HEK293T (cell line): ENCODE data around the gene FCRL6.
A peak's percentile ranks its signal among the peaks of the same experiment; 100 is the strongest.

Source experiments
- CTCF ChIA-PET: fragments of 350-600 bp; formaldehyde crosslinking; extraction: SDS; loops from one replicate; lab custom pipeline; 2021; ENCODE audit warnings: antibody characterized with exemption, inconsistent platforms; lab: Yijun Ruan, JAX
- POLR2A ChIA-PET: fragments of 350-600 bp; formaldehyde crosslinking; extraction: SDS; loops from one replicate; lab custom pipeline; 2020; ENCODE audit warnings: antibody characterized with exemption, inconsistent platforms; lab: Yijun Ruan, JAX
- DNase-seq: peaks from one replicate; pipeline ENCODE4 v3.0.0; 2012; ENCODE audit warnings: mixed read lengths; ENCODE audit errors: extremely low spot score
- ARNT ChIP-seq: fragments of 450-650 bp; IDR thresholded peaks from 2 replicates; pipeline ENCODE4 v1.6.1; 2017; ENCODE audit warnings: mild to moderate bottlenecking
- BHLHE40 ChIP-seq: fragments of 450-650 bp; IDR thresholded peaks from 2 replicates; pipeline ENCODE4 v1.6.1; 2016; ENCODE audit warnings: mild to moderate bottlenecking, moderate library complexity, borderline replicate concordance
- CTBP1 ChIP-seq: fragments of 450-650 bp; IDR thresholded peaks from 2 replicates; pipeline ENCODE4 v1.6.1; 2016; ENCODE audit warnings: borderline replicate concordance
- ELF4 ChIP-seq: fragments of 450-650 bp; IDR thresholded peaks from 2 replicates; pipeline ENCODE4 v1.6.1; 2017; ENCODE audit warnings: antibody characterized with exemption
- FOXA1 ChIP-seq: fragments of 450-650 bp; IDR thresholded peaks from 2 replicates; pipeline ENCODE4 v1.6.1; 2016; ENCODE audit warnings: mild to moderate bottlenecking
- FOXK2 ChIP-seq: fragments of 450-650 bp; IDR thresholded peaks from 2 replicates; pipeline ENCODE4 v1.6.1; 2016; ENCODE audit warnings: mild to moderate bottlenecking
- FOXM1 ChIP-seq: fragments of 450-650 bp; IDR thresholded peaks from 2 replicates; pipeline ENCODE4 v1.6.1; 2017; ENCODE audit warnings: mild to moderate bottlenecking, borderline replicate concordance
- HDGF ChIP-seq: fragments of 450-650 bp; IDR thresholded peaks from 2 replicates; pipeline ENCODE4 v1.6.1; 2017; ENCODE audit warnings: antibody characterized with exemption, borderline replicate concordance
- L3MBTL2 ChIP-seq: fragments of 450-650 bp; conservative IDR thresholded peaks from 2 replicates; pipeline ENCODE4 v1.6.1; 2016; ENCODE audit warnings: mild to moderate bottlenecking
- LEF1 ChIP-seq: fragments of 450-650 bp; IDR thresholded peaks from 2 replicates; pipeline ENCODE4 v1.6.1; 2017; ENCODE audit warnings: mild to moderate bottlenecking, borderline replicate concordance
- NFRKB ChIP-seq: fragments of 450-650 bp; IDR thresholded peaks from 2 replicates; pipeline ENCODE4 v1.6.1; 2016; ENCODE audit warnings: mild to moderate bottlenecking, moderate library complexity
- PKNOX1 ChIP-seq: fragments of 450-650 bp; IDR thresholded peaks from 2 replicates; pipeline ENCODE4 v1.6.1; 2016
- SP1 ChIP-seq: fragments of 450-650 bp; IDR thresholded peaks from 2 replicates; pipeline ENCODE4 v1.6.1; 2017
- SUZ12 ChIP-seq: fragments of 450-650 bp; IDR thresholded peaks from 2 replicates; pipeline ENCODE4 v1.6.1; 2016; ENCODE audit warnings: mild to moderate bottlenecking
- TARDBP ChIP-seq: fragments of 450-650 bp; IDR thresholded peaks from 2 replicates; pipeline ENCODE4 v1.6.1; 2016
- ZNF384 ChIP-seq: fragments of 450-650 bp; IDR thresholded peaks from 2 replicates; pipeline ENCODE4 v1.6.1; 2016

The FCRL6 gene

DNA sequence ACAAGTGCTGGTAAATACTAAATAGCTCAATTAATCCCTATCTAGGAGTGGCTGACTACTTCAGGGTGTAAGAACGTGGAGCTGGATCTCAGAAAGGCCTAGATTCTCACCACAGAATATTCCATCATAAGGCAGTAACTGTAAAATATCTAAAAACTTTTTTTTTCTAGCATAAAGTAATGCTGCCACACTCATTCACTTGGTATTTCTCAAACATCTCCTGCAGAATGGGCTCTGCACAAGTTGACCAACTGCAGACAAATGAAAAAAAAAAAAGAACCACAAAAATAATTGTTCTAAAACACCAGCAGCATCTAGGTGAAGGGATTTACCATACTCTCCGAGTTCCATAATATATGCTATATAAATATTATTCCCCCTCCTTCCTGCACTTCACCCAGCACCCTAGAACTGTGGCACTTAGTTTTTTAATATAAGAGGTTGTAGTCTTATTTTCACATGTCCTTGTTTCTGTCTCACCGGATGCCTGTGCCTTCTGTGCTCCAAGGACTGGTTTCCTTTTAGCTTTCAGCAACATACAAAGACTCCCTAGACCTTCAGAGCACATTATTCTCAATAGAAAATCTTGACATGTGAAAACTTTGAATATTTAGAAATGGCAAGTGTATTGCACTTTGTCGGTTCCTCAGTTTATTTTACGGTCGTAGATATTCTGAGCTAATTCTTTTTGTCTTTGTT, 51.4 kb downstream of the FCRL6 start:
- TF ChIP-seq FOXM1 (no peak), NFRKB (no peak), PKNOX1 (no peak), BHLHE40 (no peak), ARNT (no peak), L3MBTL2 (no peak), CTBP1 (no peak), ZNF384 (no peak), FOXA1 (no peak), SP1 (no peak), FOXK2 (no peak), SUZ12 (no peak), ELF4 (no peak)
- CTCF ChIA-PET = interaction anchor here (0.6 to 0.8 kb wide), 2 partner anchors 10 to 520 kb away, joined by 3 read pairs; no protein-coding TSS in a partner anchor
- DNase-seq = no peak
- POLR2A ChIA-PET = no interaction called here

DNA sequence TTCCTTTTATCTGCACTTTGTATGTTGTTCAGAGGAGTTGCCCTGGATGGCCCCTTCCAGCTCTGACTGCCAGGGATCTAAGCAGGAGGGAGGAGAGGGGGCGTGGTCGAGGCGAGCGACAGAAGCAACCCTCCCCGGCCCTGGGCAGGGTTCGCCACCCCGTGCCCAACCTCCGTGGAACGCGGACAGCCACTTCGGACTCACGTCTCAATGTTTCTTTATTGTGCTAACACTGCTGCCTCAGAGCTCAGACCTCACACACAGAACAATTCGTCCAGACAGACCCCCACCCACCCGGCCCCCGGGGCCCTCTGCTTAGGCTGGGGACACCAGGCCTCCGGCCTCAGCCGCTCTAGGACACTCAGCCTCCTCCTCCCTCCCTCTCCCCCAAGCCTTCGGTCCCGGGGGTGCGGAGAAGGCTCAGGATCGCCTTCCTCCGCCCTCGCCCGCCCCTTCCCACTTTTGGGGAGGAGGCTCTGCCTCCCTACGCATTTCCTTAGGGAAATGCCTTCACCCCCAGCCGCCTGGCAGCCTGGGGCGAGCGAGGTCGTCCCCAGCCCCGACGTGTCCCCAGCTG, 52.0 kb downstream of the FCRL6 start:
- peak; percentile 42 for DNase-seq
- TF ChIP-seq FOXA1 (no peak), SUZ12 (no peak), TARDBP (no peak), PKNOX1 (no peak), BHLHE40 (no peak), NFRKB (no peak), ARNT (no peak), FOXM1 (no peak), ELF4 (no peak), SP1 (no peak), HDGF (no peak), CTBP1 (no peak), FOXK2 (no peak), ZNF384 (no peak), LEF1 (no peak), L3MBTL2 (no peak)
- ChIA-PET POLR2A (no interaction called here), CTCF (interaction anchor here (0.6 to 0.8 kb wide), 2 partner anchors 11 to 519 kb away, joined by 3 read pairs; no protein-coding TSS in a partner anchor)

DNA sequence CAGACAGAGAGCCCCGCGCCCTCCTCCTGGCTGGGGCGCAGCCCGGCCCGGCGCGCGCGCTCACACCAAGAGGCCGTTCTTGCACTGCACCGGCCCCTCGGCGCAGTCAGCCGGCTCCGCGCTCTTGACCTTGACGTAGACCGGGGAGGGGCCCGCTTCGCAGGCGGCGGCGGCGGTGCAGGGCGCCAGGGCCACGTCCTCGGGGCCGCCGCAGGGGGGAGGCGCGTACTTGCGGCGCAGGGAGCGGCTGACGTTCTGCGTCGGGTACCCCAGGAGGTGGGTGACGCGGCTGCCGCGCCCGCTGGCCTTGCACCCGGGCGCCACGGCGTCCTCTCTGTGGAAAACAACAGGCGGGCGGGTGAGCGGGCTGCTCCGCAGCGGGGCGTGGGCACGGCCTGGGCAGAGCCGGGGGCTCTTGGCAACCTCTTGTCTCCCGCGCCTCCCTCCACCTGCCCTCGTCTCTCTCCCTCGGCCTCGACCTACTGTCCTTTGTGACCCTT, 52.6 kb downstream of the FCRL6 start:
- POLR2A ChIA-PET = interaction anchor here (0.6 kb wide), 1 partner anchor 13 kb away, joined by 3 read pairs; no protein-coding TSS in a partner anchor
- DNase-seq = peak; percentile 54
- TF ChIP-seq PKNOX1 (no peak), FOXA1 (no peak), BHLHE40 (no peak), NFRKB (no peak), CTBP1 (no peak), ARNT (no peak), FOXK2 (no peak), L3MBTL2 (no peak), FOXM1 (no peak), LEF1 (no peak), HDGF (no peak), SUZ12 (no peak), ZNF384 (no peak)
- CTCF ChIA-PET = interaction anchor here (1.4 kb wide), 1 partner anchor 153 kb away, joined by 4 read pairs; no protein-coding TSS in a partner anchor

DNA sequence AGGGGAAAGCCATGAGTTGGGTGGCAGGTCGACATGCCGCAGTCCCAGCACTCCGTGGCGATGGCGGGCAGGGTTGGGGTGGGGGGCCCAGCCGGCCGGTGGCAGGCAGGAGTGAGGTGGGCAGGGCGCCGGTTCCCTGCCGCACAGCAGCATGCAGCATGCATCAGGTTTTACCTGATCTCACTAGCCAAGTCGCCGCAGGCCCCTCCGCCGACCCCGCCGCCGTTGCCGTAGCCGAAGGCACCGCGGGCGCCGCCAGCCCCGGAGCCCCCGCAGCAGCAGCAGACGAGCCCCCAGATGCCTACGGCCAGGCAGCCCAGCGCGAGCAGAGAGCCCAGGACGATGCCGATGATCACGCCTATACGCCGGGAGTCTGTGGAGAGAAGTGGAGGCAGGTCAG, 53.5 kb downstream of the FCRL6 start:
- CTCF ChIA-PET = interaction anchor here (1.4 kb wide), 1 partner anchor 152 kb away, joined by 4 read pairs; no protein-coding TSS in a partner anchor

DNA sequence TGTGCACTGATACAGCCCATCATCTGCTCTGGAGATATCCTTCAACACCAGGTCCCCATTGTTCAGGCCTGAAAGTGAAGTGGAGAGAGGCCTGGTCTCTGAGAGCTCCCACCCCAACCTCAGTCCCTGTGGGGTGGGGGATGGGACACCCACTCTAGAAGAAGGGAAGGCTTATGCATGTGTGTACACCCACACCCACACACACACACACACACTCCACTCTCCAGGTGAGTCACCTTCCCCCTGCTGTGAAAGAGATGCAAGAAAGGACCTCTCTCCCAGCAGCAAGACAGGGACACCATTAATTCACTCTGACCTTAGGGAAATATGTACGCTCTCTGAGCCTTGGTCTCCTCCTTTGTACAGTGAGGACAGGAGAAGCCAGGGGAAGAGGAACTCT, 54.4 kb downstream of the FCRL6 start:
- CTCF ChIA-PET = interaction anchor here (0.6 kb wide), 1 partner anchor 59 kb away, joined by 3 read pairs; no protein-coding TSS in a partner anchor
- POLR2A ChIA-PET = no interaction called here
- DNase-seq = no peak
- TF ChIP-seq FOXA1 (no peak), PKNOX1 (no peak), SP1 (no peak)

More for the DNA sequence above, 53.5 kb downstream of the FCRL6 start:
- POLR2A ChIA-PET = no interaction called here
- TF ChIP-seq ZNF384 (no peak), TARDBP (no peak), ELF4 (no peak)
- DNase-seq = no peak
